Stromal cell of bone marrow (primary cell): ENCODE measurements around the gene GASK1A.

Source experiments
- DNase-seq: peaks from one replicate; pipeline ENCODE4 v3.0.0-alpha.2; 2012; ENCODE audit warnings: low read depth

GASK1A gene

DNA sequence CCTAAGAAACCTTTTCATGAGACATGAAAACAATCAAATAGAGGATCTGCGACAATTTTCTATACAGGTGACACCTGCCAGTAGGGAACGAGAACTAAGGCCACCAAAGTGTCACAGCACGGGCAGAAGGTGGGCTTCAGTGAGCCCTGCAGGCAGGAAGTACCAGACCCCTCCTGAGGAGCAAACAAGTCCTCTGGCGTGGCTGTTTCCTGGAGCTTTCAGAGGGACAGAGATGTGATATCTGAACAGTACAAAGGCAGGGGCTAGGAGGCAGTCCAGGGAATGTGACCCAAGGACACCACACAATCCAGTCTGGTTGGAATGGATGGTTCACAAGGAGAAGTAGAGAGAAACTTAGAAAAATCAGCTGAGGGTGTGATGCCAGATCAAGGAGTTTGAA lies 110.0 kb downstream of the GASK1A start:
- DNase-seq: no peak

GRCh38 chr3:43090238-43090637 lies 111.1 kb downstream of the GASK1A start:
- no peak for DNase-seq

DNA sequence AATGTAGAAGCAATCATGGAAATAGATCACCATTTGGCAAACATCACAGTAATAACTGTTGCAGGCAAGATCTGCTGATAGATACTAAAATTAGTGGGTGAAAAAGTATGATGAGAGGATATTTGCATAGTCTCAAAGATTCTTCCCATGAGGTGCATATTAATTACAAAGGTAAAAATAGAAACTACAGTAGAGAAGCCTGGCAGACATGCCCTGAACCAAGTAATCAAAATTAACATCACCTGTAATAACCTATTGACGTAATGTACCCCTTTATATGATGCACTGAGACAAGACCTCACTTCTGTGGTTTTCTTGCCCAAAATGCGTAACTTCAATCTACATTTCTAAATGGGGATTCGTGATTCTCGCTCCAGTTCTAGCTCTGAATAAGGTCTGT lies 112.4 kb downstream of the GASK1A start:
- no peak for DNase-seq

- no peak for DNase-seq
These were observed 113.9 kb downstream of the GASK1A start for GRCh38 chr3:43093006-43093405.

- DNase-seq: no peak
These were observed 114.9 kb downstream of the GASK1A start for GRCh38 chr3:43093974-43094373.

- DNase-seq: no peak
These were observed 115.3 kb downstream of the GASK1A start for GRCh38 chr3:43094381-43094780.

GRCh38 chr3:43094851-43095250 lies 115.7 kb downstream of the GASK1A start:
- DNase-seq: no peak

- DNase-seq: no peak
These were observed 116.3 kb downstream of the GASK1A start for GRCh38 chr3:43095370-43095769.

- DNase-seq: no peak
These were observed 117.7 kb downstream of the GASK1A start for GRCh38 chr3:43096761-43097160.

DNA sequence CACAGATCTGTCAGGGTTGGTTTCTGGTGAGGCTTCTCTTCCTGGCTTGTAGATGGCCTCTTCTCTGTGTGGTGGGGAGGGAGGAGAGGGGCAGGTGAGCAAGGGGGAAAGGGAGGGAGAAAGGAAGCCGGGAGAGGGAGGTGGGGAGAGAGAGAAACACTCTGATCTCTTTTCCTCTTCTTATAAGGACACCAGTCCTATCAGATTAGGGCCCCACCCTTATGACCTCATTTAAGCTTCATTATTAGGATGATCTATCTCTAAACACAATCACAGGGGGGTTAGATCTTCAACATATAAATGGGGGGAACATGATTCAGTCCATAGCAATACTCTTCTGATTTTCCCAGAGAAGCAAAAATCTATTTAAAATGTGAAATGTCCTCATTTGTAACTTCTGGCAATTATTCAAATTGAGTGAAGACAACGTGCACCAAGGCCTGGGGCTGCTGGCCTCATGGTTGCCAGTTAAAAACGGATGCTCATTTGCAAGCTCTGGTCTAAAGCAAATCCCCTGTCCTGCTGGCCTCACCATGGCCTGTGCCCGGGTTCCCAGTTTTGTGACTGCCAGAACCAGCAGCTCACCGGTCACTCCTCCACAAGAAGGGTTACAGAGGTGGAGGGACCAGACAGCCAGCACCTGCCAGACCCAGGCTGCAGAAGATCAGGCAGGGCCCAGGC lies 118.4 kb downstream of the GASK1A start:
- no peak for DNase-seq

DNA sequence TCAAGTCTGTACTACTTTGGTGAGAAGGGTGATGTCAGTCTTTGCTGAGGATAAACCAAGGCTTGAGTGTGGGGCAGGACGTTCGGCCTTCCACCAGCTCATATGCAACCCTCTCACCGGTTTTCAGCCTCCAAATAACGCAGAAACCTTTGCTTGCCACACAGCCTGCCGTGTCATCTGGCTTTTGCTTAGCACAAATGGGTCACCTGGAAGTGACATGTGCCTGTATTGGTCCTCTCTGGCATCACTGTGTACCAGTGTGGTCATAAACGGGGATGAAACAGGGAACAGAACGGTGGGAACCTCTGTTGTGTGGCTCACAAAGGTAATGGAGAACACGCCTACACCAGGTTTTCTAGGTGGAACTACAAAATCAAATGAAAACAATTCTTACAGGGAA lies 119.7 kb downstream of the GASK1A start:
- DNase-seq: no peak

- no peak for DNase-seq
These were observed 123.8 kb downstream of the GASK1A start for GRCh38 chr3:43102773-43103480.

DNA sequence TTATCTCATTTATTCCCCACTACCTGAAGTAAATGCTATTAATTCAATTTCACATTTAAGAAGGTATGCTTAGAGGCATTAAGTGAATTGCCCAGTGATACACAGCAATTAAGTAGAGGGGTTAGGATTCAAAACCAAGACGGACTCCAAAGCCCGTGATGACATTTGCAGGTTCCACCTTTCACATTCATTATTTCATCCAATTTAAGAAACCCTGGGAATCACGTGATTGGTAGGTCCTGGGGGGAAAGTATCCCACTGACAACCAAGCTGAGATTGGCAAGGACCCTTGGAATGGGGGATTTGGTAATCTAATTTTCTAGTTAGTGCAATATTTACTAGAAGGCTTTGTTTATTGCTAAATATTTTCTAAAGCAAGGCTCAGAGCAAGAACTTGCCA lies 124.9 kb downstream of the GASK1A start:
- no peak for DNase-seq

GRCh38 chr3:43104660-43105595 lies 125.8 kb downstream of the GASK1A start:
- DNase-seq: no peak

DNA sequence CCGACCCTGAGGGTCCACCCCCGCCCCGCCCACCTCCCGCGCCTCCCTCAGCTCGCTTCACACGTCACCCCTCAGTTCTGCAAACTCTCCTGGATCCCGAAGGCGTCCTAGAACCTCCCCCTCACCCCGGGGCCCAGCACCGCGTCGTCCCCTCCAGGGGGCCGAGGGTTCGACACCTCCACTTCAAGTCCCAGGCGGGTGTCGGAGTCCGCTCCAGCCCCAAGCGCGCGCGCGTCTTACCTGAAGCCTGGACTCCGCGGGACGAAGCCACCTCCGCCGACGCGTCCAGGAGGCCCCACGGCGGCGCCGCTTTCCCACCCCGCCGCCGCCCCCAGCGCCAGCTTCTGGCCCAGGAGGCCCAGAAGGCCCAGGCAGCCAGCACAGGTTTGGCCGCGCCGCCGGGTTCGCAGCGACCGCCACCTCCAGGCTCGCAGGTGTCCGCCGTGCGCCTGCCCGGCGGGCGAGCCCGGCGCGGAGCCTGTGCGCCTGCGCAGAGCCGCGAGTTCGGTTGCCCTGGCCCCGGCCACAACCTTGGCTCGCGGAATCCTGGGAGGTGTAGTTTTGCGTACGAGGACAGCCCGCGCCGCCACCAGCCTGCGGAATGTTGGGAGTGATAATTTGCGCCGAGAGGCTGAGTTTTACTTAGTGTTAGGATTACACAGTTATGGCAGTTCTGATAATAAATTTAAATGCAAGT lies 126.6 kb downstream of the GASK1A start, which contains the start of gene POMGNT2:
POMGNT2 (minus strand) TSS at position 484 of the 697 bp plus-strand sequence. CDS start 24,648 bp downstream, outside the sequence.
- DNase-seq: peak; percentile 74

DNA sequence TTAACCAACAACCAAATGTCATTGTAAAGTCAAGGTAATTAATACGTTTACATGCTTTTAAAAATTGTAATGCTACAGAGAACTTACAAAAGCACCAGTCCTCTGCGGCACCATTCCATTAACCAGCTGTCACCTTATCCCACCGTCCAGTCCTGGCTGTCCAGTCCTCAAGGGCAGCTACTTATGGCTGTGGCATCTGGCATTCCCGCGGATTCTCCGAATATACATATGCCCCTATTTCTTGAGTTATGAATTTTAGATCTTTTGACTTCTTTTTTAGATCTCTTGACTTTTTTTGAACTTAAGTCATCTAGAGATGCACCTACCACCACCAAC lies 127.2 kb downstream of the GASK1A start:
- DNase-seq: no peak
